Upper lobe of left lung (tissue), 6 donors: ENCODE data around the gene PDE9A. TPM values are rescaled to one million over a fixed set of nuclear protein-coding genes. Genes with fewer than 3 reads are reported as not detected.
"Not testable (repeated sequence)": the region's sequence is repeated elsewhere in the genome, so short reads cannot be mapped to it uniquely, and the experiment has no call there.

Experiments
- ATAC-seq, 2 donors: fragments of 200-7000 bp; cut with Tn5 transposase; one replicate each; pipeline ENCODE4 v1.9.1; 2022; ENCODE audit warnings: mild to moderate bottlenecking in 2 of 2, moderate library complexity in 2 of 2; ENCODE audit not compliant: low FRiP score in 2 of 2
- DNase-seq, 2 donors: peaks; one replicate each; pipeline ENCODE4 v3.0.0-alpha.2; 2019 to 2020
- H3K27ac ChIP-seq, 4 donors: fragments of 200-600 bp; sonication (generic); one replicate each; pipeline ENCODE4 v1.5.1; 2016 to 2019
- H3K27me3 ChIP-seq, 4 donors: fragments of 200-600 bp; sonication (generic); one replicate each; pipeline ENCODE4 v1.5.1; 2017 to 2019
- H3K36me3 ChIP-seq, 4 donors: fragments of 200-600 bp; sonication (generic); one replicate each; pipeline ENCODE4 v1.5.1; 2016 to 2019
- H3K4me1 ChIP-seq, 4 donors: fragments of 200-600 bp; sonication (generic); one replicate each; pipeline ENCODE4 v1.5.1; 2018 to 2019
- H3K4me3 ChIP-seq, 4 donors: fragments of 200-600 bp; sonication (generic); one replicate each; pipeline ENCODE4 v1.5.1; 2017 to 2019; ENCODE audit warnings: mild to moderate bottlenecking in 2 of 4, moderate library complexity in 1 of 4
- H3K9me3 ChIP-seq, 4 donors: fragments of 200-600 bp; sonication (generic); one replicate each; pipeline ENCODE4 v1.5.1; 2018 to 2019
- CTCF ChIP-seq, 6 experiments: fragments of 450-650 bp in 4 of 6; fragments of 200-600 bp in 2 of 6; sonication (generic) in 2 of 6; IDR thresholded peaks; one replicate each; pipeline ENCODE4 v1.5.1; 2016 to 2019; ENCODE audit warnings: antibody characterized with exemption in 6 of 6
- EP300 ChIP-seq, 4 donors: sonication (generic); formaldehyde crosslinking; IDR thresholded peaks; one replicate each; pipeline ENCODE4 v1.5.1; 2017; ENCODE audit warnings: antibody characterized with exemption in 4 of 4, control low read depth in 2 of 4
- POLR2A ChIP-seq, 4 donors: fragments of 450-650 bp; IDR thresholded peaks; one replicate each; pipeline ENCODE4 v1.5.1; 2016 to 2017; ENCODE audit warnings: antibody characterized with exemption in 4 of 4, mild to moderate bottlenecking in 2 of 4
- POLR2AphosphoS5 ChIP-seq, 2 donors: sonication (generic); formaldehyde crosslinking; IDR thresholded peaks; one replicate each; pipeline ENCODE4 v1.5.1; 2017; ENCODE audit warnings: antibody characterized with exemption in 2 of 2
- WGBS, 2 donors: methylation state at CpG; one replicate each; pipeline ENCODE4 v1.1.5; 2017 to 2018; 5-methylcytosine and 5-hydroxymethylcytosine counted together
- total RNA-seq, 6 donors: library from RNA; depleted of rRNA in 4 of 6; stranded (reverse); fragments of >200 nt in 4 of 6; gene quantifications; one replicate each; pipeline versions ENCODE4 v1.1.0 to v1.2.1, GENCODE V29; 2016 to 2021
- donor health status: DM: no; HTN: no; CAD: no; lungs with moderate emphysema.
- donor health status: DM: no; HTN: yes; CAD: no; lungs with severe emphysema.

The PDE9A gene
- total RNA-seq, 6 donors from 2014 or later = 4.0 to 12.4 (median 6.6) TPM

- H3K9me3 ChIP-seq = no peaks in the 10 kb centered on the region
- H3K27me3 ChIP-seq = no peaks in the 10 kb centered on the region
- DNase-seq = no peak
- peaks cover 0 to 5% (median 4%) of the 10 kb centered on the region in 4 donors for H3K4me1 ChIP-seq
- H3K4me3 ChIP-seq = no peak overlapping the region
- no peak for ATAC-seq
- TF ChIP-seq POLR2AphosphoS5 (IDR thresholded peaks at IDR 0.05) (no peak), CTCF (IDR thresholded peaks at IDR 0.05) (no peak), POLR2A (IDR thresholded peaks at IDR 0.05) (no peak), EP300 (IDR thresholded peaks at IDR 0.05) (no peak)
- H3K27ac ChIP-seq = no peak overlapping the region
- 71 to 79% methylated on average over 9 of the region's 9 CpGs for WGBS, 2 donors
- H3K36me3 ChIP-seq = no peaks in the 10 kb centered on the region
These were observed 146.1 kb downstream of the PDE9A start for GRCh38 chr21:42799516-42799915.

- no peak overlapping the region for H3K4me3 ChIP-seq
- ATAC-seq (no peak), DNase-seq (no peak)
- no peaks in the 10 kb centered on the region for H3K9me3 ChIP-seq
- no peaks in the 10 kb centered on the region for H3K27me3 ChIP-seq
- no peak overlapping the region for H3K27ac ChIP-seq
- 79 to 84% methylated on average over 5 of the region's 5 CpGs for WGBS, 2 donors
- peaks cover 0 to 5% (median 4%) of the 10 kb centered on the region in 4 donors for H3K4me1 ChIP-seq
- H3K36me3 ChIP-seq = no peaks in the 10 kb centered on the region
- TF ChIP-seq POLR2A (IDR thresholded peaks at IDR 0.05) (no peak), EP300 (IDR thresholded peaks at IDR 0.05) (no peak), POLR2AphosphoS5 (IDR thresholded peaks at IDR 0.05) (no peak), CTCF (IDR thresholded peaks at IDR 0.05) (no peak)
These were observed 146.5 kb downstream of the PDE9A start for GRCh38 chr21:42799948-42800347.

GRCh38 chr21:42801616-42802015, 148.2 kb downstream of the PDE9A start:
- H3K36me3 ChIP-seq, H3K27ac ChIP-seq, H3K4me3 ChIP-seq, H3K27me3 ChIP-seq, DNase-seq, H3K9me3 ChIP-seq, H3K4me1 ChIP-seq, ATAC-seq: not testable (repeated sequence)
- 81 to 91% methylated on average over 6 of the region's 6 CpGs for WGBS, 2 donors

GRCh38 chr21:42806509-42807140, 153.2 kb downstream of the PDE9A start:
- Histone ChIP-seq H3K4me3 (no peak overlapping the region), H3K27me3 (no peaks in the 10 kb centered on the region), H3K27ac (no peak overlapping the region), H3K9me3 (no peaks in the 10 kb centered on the region), H3K36me3 (no peaks in the 10 kb centered on the region), H3K4me1 (peaks cover 0 to 8% (median 1%) of the 10 kb centered on the region in 4 donors)
- WGBS, 2 donors = 53 to 57% methylated on average over 14 of the region's 14 CpGs
- TF ChIP-seq CTCF (IDR thresholded peaks at IDR 0.05) (no peak), POLR2AphosphoS5 (IDR thresholded peaks at IDR 0.05) (no peak), POLR2A (IDR thresholded peaks at IDR 0.05) (no peak), EP300 (IDR thresholded peaks at IDR 0.05) (no peak)
- DNase-seq (no peak), ATAC-seq (no peak)

GRCh38 chr21:42807293-42807895, 154.0 kb downstream of the PDE9A start:
- not testable (repeated sequence) for H3K27ac ChIP-seq, H3K36me3 ChIP-seq, DNase-seq, H3K4me1 ChIP-seq, H3K9me3 ChIP-seq, ATAC-seq, H3K4me3 ChIP-seq, H3K27me3 ChIP-seq
- 72 to 84% methylated on average over 16 of the region's 16 CpGs for WGBS, 2 donors
